SK-N-MC (cell line): ENCODE results near the gene TCEAL9.

Source experiments
- EZH2 ChIP-seq: fragments of 200-600 bp; sonication (generic); IDR thresholded peaks from one replicate; pipeline ENCODE4 v1.6.1; 2017; ENCODE audit warnings: antibody characterized with exemption
- FOXP2 ChIP-seq: optimal IDR thresholded peaks from 2 replicates; pipeline ENCODE3; 2011; ENCODE audit warnings: mild to moderate bottlenecking, moderate library complexity; ENCODE audit not compliant: insufficient read depth; ENCODE audit errors: extremely low read length, control extremely low read depth
- POLR2AphosphoS5 ChIP-seq: IDR thresholded peaks from 2 replicates; pipeline ENCODE4 v1.6.1; 2012; ENCODE audit warnings: mild to moderate bottlenecking, low read depth, low read length, borderline replicate concordance

DNA sequence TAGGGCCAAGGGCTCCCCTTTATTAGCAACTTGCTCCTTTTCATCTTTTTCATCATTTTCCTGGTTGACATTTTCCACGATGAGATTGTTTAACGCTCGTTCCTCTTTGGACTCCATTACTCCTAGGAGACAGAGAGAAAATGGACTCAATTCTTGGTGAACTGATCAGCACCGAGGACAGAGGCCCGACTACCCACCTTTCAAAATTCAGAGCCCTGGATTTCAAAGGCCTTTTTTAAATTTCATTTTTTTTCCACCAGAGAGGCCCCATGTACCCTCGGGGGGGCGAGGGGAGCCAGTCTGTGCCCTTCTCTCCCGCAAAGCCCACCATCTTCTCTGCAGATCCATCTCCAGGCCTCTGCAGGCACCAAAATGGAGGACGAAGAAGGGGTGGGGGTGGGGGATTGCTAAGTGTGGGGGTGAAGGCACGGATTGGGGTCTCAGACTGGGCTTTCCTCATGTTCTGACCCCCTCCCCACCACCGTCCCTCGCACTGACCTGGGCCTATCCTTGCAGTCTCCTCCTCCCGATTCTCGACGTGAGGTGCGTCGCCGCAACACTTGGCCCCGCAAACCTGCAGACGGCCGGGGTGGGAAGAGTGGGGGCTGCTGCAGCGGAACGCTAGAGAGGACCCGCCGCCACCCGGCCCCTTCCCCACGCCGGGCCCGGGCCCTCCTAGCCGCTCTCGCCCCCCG is 46.3 kb upstream of the TCEAL9 start:
- TF ChIP-seq POLR2AphosphoS5 (no peak), EZH2 (no peak), FOXP2 (no peak)
